Measurements from ENCODE around the gene DNAJC1.

- no peak for TF ChIP-seq CTCF (IDR thresholded peaks at IDR 0.05)
- TF ChIP-seq POLR2A (IDR thresholded peaks at IDR 0.05): no peak
Measured at GRCh38 chr10:21720090-21720489, 283.4 kb downstream of the DNAJC1 start.

All from lower leg skin (tissue), 3 donors.